Erythroblast (primary cell): ENCODE results near the gene ARRB1.

Experiments
- GATA1 ChIP-seq: IDR thresholded peaks from 2 replicates; pipeline ENCODE4 v1.6.1; 2011; ENCODE audit warnings: low read depth, mild to moderate bottlenecking, control low read depth, low read length, moderate library complexity
- POLR2A ChIP-seq: IDR thresholded peaks from 2 replicates; pipeline ENCODE4 v1.6.1; 2011; ENCODE audit warnings: mild to moderate bottlenecking, low read length

DNA sequence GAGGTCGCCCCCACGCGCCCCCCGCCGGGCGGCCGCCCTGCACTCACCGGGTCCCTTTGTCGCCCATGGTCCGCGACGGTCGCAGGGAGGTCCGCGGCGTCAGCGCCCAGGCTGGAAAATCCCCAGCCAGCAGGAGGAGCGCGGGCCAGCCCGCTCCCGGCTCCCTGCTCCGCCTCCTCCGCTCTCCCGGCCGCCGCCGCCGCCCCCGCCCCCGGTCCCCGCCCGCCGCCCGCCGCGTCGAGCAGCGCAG lies at the start of gene ARRB1:
- TF ChIP-seq GATA1, result no peak
- TF ChIP-seq POLR2A, result no peak
